PC-3 (cell line): ENCODE measurements around the gene PEX10. TPM values are rescaled to one million over a fixed set of nuclear protein-coding genes. Genes with fewer than 3 reads are reported as not detected.

Experiments used
- ATAC-seq: fragments of 200-7000 bp; cut with Tn5 transposase; 2 replicates; pipeline ENCODE4 v1.9.1; 2020; ENCODE audit warnings: mild to moderate bottlenecking, moderate library complexity
- BruUV-seq: library from RNA; stranded (reverse); fragments of 400-500 nt; replicated peaks from 2 replicates; lab custom pipeline; 2021; lab: Mats Ljungman, UMichigan
- CTCF ChIA-PET: fragments of 300-600 bp; sonication (Branson Sonifier 250); formaldehyde crosslinking; loops from one replicate; lab custom pipeline; 2022; ENCODE audit warnings: antibody characterized with exemption; lab: Charles Lee
- POLR2A ChIA-PET: fragments of 300-600 bp; sonication (Branson Sonifier 250); formaldehyde crosslinking; loops from one replicate; lab custom pipeline; 2022; ENCODE audit warnings: antibody characterized with exemption; ENCODE audit not compliant: unreplicated experiment; lab: Charles Lee
- DNase-seq: peaks from one replicate; pipeline ENCODE4 v3.0.0-alpha.2; 2015
- H2AFZ ChIP-seq: fragments of 300-600 bp; sonication (generic); 2 replicates; pipeline ENCODE4 v1.6.0; 2016; ENCODE audit warnings: antibody characterized with exemption, low read length
- H3F3A ChIP-seq: fragments of 300-600 bp; sonication (generic); one replicate; pipeline ENCODE4 v1.6.0; 2017; ENCODE audit warnings: antibody characterized with exemption, low read length, control low read depth, mild to moderate bottlenecking; ENCODE audit not compliant: unreplicated experiment
- H3K27ac ChIP-seq: fragments of 300-600 bp; sonication (generic); 2 replicates; pipeline ENCODE4 v1.5.1; 2016; ENCODE audit warnings: mild to moderate bottlenecking, low read length
- H3K27me3 ChIP-seq: fragments of 300-600 bp; sonication (generic); 2 replicates; pipeline ENCODE4 v1.6.1; 2016; ENCODE audit warnings: low read length, mixed read lengths
- H3K36me3 ChIP-seq: fragments of 300-600 bp; sonication (generic); 2 replicates; pipeline ENCODE4 v1.6.1; 2016; ENCODE audit warnings: low read depth, mixed run types, low read length, mixed read lengths
- H3K4me1 ChIP-seq: fragments of 300-600 bp; sonication (generic); 2 replicates; pipeline ENCODE4 v1.5.1; 2016; ENCODE audit warnings: low read length; ENCODE audit not compliant: insufficient read depth
- H3K4me2 ChIP-seq: fragments of 300-600 bp; sonication (generic); 2 replicates; pipeline ENCODE4 v1.6.0; 2016; ENCODE audit warnings: low read length
- H3K4me3 ChIP-seq: fragments of 300-600 bp; sonication (generic); 2 replicates; pipeline ENCODE4 v1.5.1; 2016; ENCODE audit warnings: mild to moderate bottlenecking, low read length, mixed read lengths
- H3K79me2 ChIP-seq: fragments of 300-600 bp; sonication (generic); 2 replicates; pipeline ENCODE4 v1.6.1; 2017; ENCODE audit warnings: low read length, mixed read lengths
- H3K9ac ChIP-seq: fragments of 300-600 bp; sonication (generic); 2 replicates; pipeline ENCODE4 v1.6.0; 2016; ENCODE audit warnings: mild to moderate bottlenecking, low read length
- H3K9me2 ChIP-seq: fragments of 300-600 bp; sonication (generic); replicated peaks from 2 replicates; pipeline ENCODE4 v1.6.1; 2016; ENCODE audit warnings: mixed run types, low read length, mixed read lengths
- H3K9me3 ChIP-seq: fragments of 300-600 bp; sonication (generic); 2 replicates; pipeline ENCODE4 v1.6.1; 2016; ENCODE audit warnings: low read length, mixed read lengths
- H4K20me1 ChIP-seq: fragments of 300-600 bp; sonication (generic); 2 replicates; pipeline ENCODE4 v1.6.1; 2016; ENCODE audit warnings: low read length, mixed read lengths
- CTCF ChIP-seq: fragments of 300-600 bp; sonication (generic); conservative IDR thresholded peaks from 2 replicates; pipeline ENCODE4 v1.5.1; 2017; ENCODE audit warnings: antibody characterized with exemption, low read depth, mild to moderate bottlenecking, low read length
- EZH2 ChIP-seq: fragments of 300-600 bp; sonication (generic); IDR thresholded peaks from one replicate; pipeline ENCODE4 v1.6.1; 2017; ENCODE audit warnings: antibody characterized with exemption, mild to moderate bottlenecking, low read length; ENCODE audit not compliant: unreplicated experiment
- EZH2phosphoT487 ChIP-seq: fragments of 300-600 bp; sonication (generic); IDR thresholded peaks from 2 replicates; pipeline ENCODE4 v1.6.1; 2018; ENCODE audit warnings: mild to moderate bottlenecking, antibody characterized with exemption, low read length, borderline replicate concordance
- intact Hi-C: fragments of 100-400 bp; cut with micrococcal nuclease; formaldehyde crosslinking; loops from 2 replicates; pipeline ENCODE4 v1.9.0; 2023
- total RNA-seq: library from RNA; depleted of rRNA; stranded (reverse); fragments of >200 nt; gene quantifications from 2 replicates; pipeline ENCODE4 v1.2.3, GENCODE V29; 2014

Gene PEX10
- total RNA-seq, 1 experiment from 2014 or later, result 100 TPM

- TF ChIP-seq EZH2, result no peak
- no peak for TF ChIP-seq EZH2phosphoT487
- no peak for TF ChIP-seq CTCF
- H3K9me2 ChIP-seq, result no peaks in the 10 kb centered on the region
- CTCF ChIA-PET, result no interaction called here
- no peaks in the 10 kb centered on the region for H3K79me2 ChIP-seq
- no peak overlapping the region for H3K4me3 ChIP-seq
- no peak overlapping the region for H3K4me2 ChIP-seq
- no TSS peak for BruUV-seq
- H4K20me1 ChIP-seq, result no peaks in the 10 kb centered on the region
- DNase-seq (no peak), ATAC-seq (no peak)
- intact Hi-C loops, result no loop called here
- no peak overlapping the region for H3K9ac ChIP-seq
- POLR2A ChIA-PET, result no interaction called here
- no peaks in the 10 kb centered on the region for H3F3A ChIP-seq
- H3K9me3 ChIP-seq, result no peaks in the 10 kb centered on the region
- H3K4me1 ChIP-seq, result peaks cover 12% of the 10 kb centered on the region
- no peak overlapping the region for H3K27ac ChIP-seq
- H2AFZ ChIP-seq, result no peak overlapping the region
- H3K27me3 ChIP-seq, result no peaks in the 10 kb centered on the region
- H3K36me3 ChIP-seq, result no peaks in the 10 kb centered on the region
These were observed 35.3 kb downstream of the PEX10 start for GRCh38 chr1:2376931-2377672.

GRCh38 chr1:2376261-2376741 is 36.1 kb downstream of the PEX10 start:
- intact Hi-C loops, result no loop called here
- CTCF ChIA-PET, result no interaction called here

More at GRCh38 chr1:2376261-2376741, 36.1 kb downstream of the PEX10 start:
- Histone ChIP-seq H3K9me3 (no peaks in the 10 kb centered on the region), H3K27me3 (no peaks in the 10 kb centered on the region), H2AFZ (no peak overlapping the region), H3K4me1 (peaks cover 12% of the 10 kb centered on the region), H3K9me2 (no peaks in the 10 kb centered on the region), H3F3A (no peaks in the 10 kb centered on the region), H3K9ac (no peak overlapping the region), H3K4me2 (no peak overlapping the region), H3K79me2 (no peaks in the 10 kb centered on the region), H3K4me3 (no peak overlapping the region), H4K20me1 (no peaks in the 10 kb centered on the region), H3K36me3 (no peaks in the 10 kb centered on the region), H3K27ac (no peak overlapping the region)
- no TSS peak for BruUV-seq
- DNase-seq (no peak), ATAC-seq (no peak)
- POLR2A ChIA-PET, result no interaction called here
- no peak for TF ChIP-seq EZH2
- no peak for TF ChIP-seq CTCF
